K562 (cell line): Measurements from ENCODE around the gene EVC. TPM values are rescaled to one million over a fixed set of nuclear protein-coding genes. Genes with fewer than 3 reads are reported as not detected.

Experiments
- ATAC-seq: fragments of 200-7000 bp; cut with Tn5 transposase; 3 replicates; pipeline ENCODE4 v1.9.1; 2020; ENCODE audit warnings: moderate library complexity
- BruUV-seq: library from RNA; stranded (reverse); fragments of 400-500 nt; replicated peaks from 2 replicates; lab custom pipeline; 2021; lab: Mats Ljungman, UMichigan
- CTCF ChIA-PET: fragments of 300-600 bp; formaldehyde crosslinking; extraction: SDS; loops from one replicate; lab custom pipeline; 2021; ENCODE audit warnings: low intra/inter-chr PET ratio; lab: Yijun Ruan, JAX
- POLR2A ChIA-PET: fragments of 300-600, 350-650 bp; sonication (Branson Sonifier 250); formaldehyde crosslinking; extraction: SDS; loops from one replicate; lab custom pipeline; 2021; ENCODE audit warnings: antibody characterized with exemption, inconsistent platforms; lab: Yijun Ruan, JAX
- DNase-seq, 4 experiments: peaks; one replicate each; pipeline versions ENCODE4 v3.0.0 to v3.0.0-alpha.2; 2011 to 2018; ENCODE audit warnings: low spot score in 3 of 4, mixed read lengths in 3 of 4; ENCODE audit errors: extremely low read depth in 1 of 4
- FAIRE-seq: peaks from 2 replicates; lab custom pipeline; 2011; peaks lifted over from hg19 to GRCh38; lab: Jason Lieb, UNC
- H2AFZ ChIP-seq: 2 replicates; pipeline ENCODE4 v1.6.0; 2011; ENCODE audit warnings: low read depth, low read length, control low read depth, inconsistent platforms
- H3K27ac ChIP-seq: fragments of 200-600 bp; 3 replicates; pipeline ENCODE4 v1.8.0; 2011; ENCODE audit warnings: low read depth, mild to moderate bottlenecking, control low read depth, inconsistent platforms, low read length, moderate library complexity, mixed read lengths; ENCODE audit errors: extremely low read depth
- H3K27me3 ChIP-seq, 2 experiments: fragments of 300-600 bp in 1 of 2; 2 replicates in 1 of 2; 3 replicates in 1 of 2; pipeline versions ENCODE4 v1.6.0 to v1.8.0; 2011; ENCODE audit warnings: inconsistent platforms in 2 of 2, low read length in 2 of 2, mild to moderate bottlenecking in 1 of 2, mixed read lengths in 1 of 2, moderate library complexity in 1 of 2; ENCODE audit not compliant: control insufficient read depth in 2 of 2, insufficient read depth in 2 of 2
- H3K36me3 ChIP-seq: fragments of 300-600 bp; 3 replicates; pipeline ENCODE4 v1.8.0; 2011; ENCODE audit warnings: mild to moderate bottlenecking, low read length, inconsistent platforms; ENCODE audit not compliant: control insufficient read depth, insufficient read depth
- H3K4me1 ChIP-seq, 2 experiments: fragments of 200-600 bp in 1 of 2; replicated peaks in 1 of 2; 2 replicates in 1 of 2; 3 replicates in 1 of 2; pipeline versions ENCODE4 v1.5.1 to v1.8.0; 2011; ENCODE audit warnings: inconsistent platforms in 2 of 2, low read length in 2 of 2, mild to moderate bottlenecking in 1 of 2, mixed read lengths in 1 of 2, moderate library complexity in 1 of 2; ENCODE audit not compliant: control insufficient read depth in 2 of 2, insufficient read depth in 2 of 2
- H3K4me2 ChIP-seq: 2 replicates; pipeline ENCODE4 v1.6.1; 2011; ENCODE audit warnings: low read length, control low read depth, inconsistent platforms, mixed read lengths; ENCODE audit not compliant: insufficient read depth
- H3K4me3 ChIP-seq: fragments of 200-600 bp; sonication (generic), shearing (Covaris generic); 2 replicates; pipeline ENCODE4 v1.5.1; 2016; ENCODE audit warnings: control low read depth, inconsistent platforms
- H3K79me2 ChIP-seq: fragments of 200-600 bp; 3 replicates; pipeline ENCODE4 v1.8.0; 2011; ENCODE audit warnings: low read length, inconsistent platforms; ENCODE audit not compliant: control insufficient read depth, insufficient read depth
- H3K9ac ChIP-seq, 2 experiments: 2 replicates each; pipeline versions ENCODE4 v1.6.0 to v1.6.1; 2011; ENCODE audit warnings: low read depth in 2 of 2, low read length in 2 of 2, control low read depth in 1 of 2, inconsistent platforms in 1 of 2, mild to moderate bottlenecking in 1 of 2, mixed read lengths in 1 of 2; ENCODE audit not compliant: insufficient read depth in 1 of 2
- H3K9me1 ChIP-seq: one replicate; pipeline ENCODE4 v1.6.0; 2011; ENCODE audit warnings: inconsistent platforms, mild to moderate bottlenecking, low read length, moderate library complexity; ENCODE audit not compliant: control insufficient read depth, insufficient read depth
- H3K9me3 ChIP-seq: replicated peaks from 2 replicates; pipeline ENCODE4 v1.5.1; 2011; ENCODE audit warnings: low read depth, low read length, inconsistent platforms; ENCODE audit not compliant: control insufficient read depth, insufficient read depth
- H4K20me1 ChIP-seq: replicated peaks from 2 replicates; pipeline ENCODE4 v1.6.1; 2011; ENCODE audit warnings: low read length, inconsistent platforms, mixed read lengths; ENCODE audit not compliant: control insufficient read depth, insufficient read depth
- BDP1 ChIP-seq: IDR thresholded peaks from 3 replicates; pipeline ENCODE4 v1.6.1; 2011; ENCODE audit not compliant: insufficient read length, insufficient read depth
- BRF1 ChIP-seq: IDR thresholded peaks from 3 replicates; pipeline ENCODE4 v1.6.1; 2011; ENCODE audit warnings: borderline replicate concordance, mild to moderate bottlenecking; ENCODE audit not compliant: insufficient read length; ENCODE audit errors: extremely low read depth
- CHD1 ChIP-seq: fragments of 200-600 bp; sonication (generic); IDR thresholded peaks from one replicate; pipeline ENCODE4 v1.6.1; 2012; ENCODE audit warnings: mild to moderate bottlenecking, moderate library complexity, low read length, inconsistent platforms
- HNRNPH1 ChIP-seq: fragments of 200-400 bp; formaldehyde crosslinking; optimal IDR thresholded peaks from 2 replicates; pipeline ENCODE3; 2017; ENCODE audit warnings: low read depth, mild to moderate bottlenecking, low read length, moderate library complexity
- WGBS: fragments of 100-300 bp; shearing (Covaris generic); methylation state at CpG from one replicate; pipeline ENCODE4 v1.1.6; 2016; ENCODE audit warnings: low coverage, mixed read lengths; ENCODE audit not compliant: insufficient coverage; ENCODE audit errors: missing lambda C conversion rate; 5-methylcytosine and 5-hydroxymethylcytosine counted together
- in situ Hi-C: fragments of 300-500 bp; cut with MboI; formaldehyde crosslinking; loops from 4 replicates; pipeline ENCODE4 v1.15.0; 2018; ENCODE audit warnings: inconsistent platforms, mixed read lengths
- intact Hi-C: fragments of 100-400 bp; cut with micrococcal nuclease; formaldehyde crosslinking; loops from 2 replicates; pipeline ENCODE4 v1.14.2; 2022
- polyA plus RNA-seq, 8 experiments: library from polyadenylated mRNA; depleted of rRNA in 4 of 8; stranded (reverse) in 5 of 8; unstranded in 3 of 8; fragments of >200 nt; fragmentation: Nextera tagmentation in 2 of 8; fragmentation: Illumina TruSeq in 1 of 8; extraction: Ambion mirVana in 2 of 8; extraction: Trizol in 1 of 8; gene quantifications; 2 replicates each; pipeline versions ENCODE4 v1.2.1 to v1.2.3, GENCODE V29; 2011 to 2014; ENCODE audit warnings: inconsistent platforms in 1 of 8, missing spikeins in 1 of 8
- total RNA-seq, 7 experiments: library from RNA; depleted of rRNA in 6 of 7; stranded (reverse); fragments of >200 nt in 6 of 7; fragmentation: Illumina TruSeq in 2 of 7; extraction: Trizol in 2 of 7; gene quantifications; 2 replicates each; pipeline versions ENCODE4 v1.2.1 to v1.2.3, GENCODE V29; 2011 to 2021; ENCODE audit warnings: low replicate concordance in 1 of 7
- TF ChIP-seq, protein P1 (sequence below): fragments of 250-450 bp; sonication (Bioruptor Pico); IDR thresholded peaks from 2 replicates; pipeline ENCODE4 v1.5.0; 2022; ENCODE audit warnings: mild to moderate bottlenecking
- TF ChIP-seq, protein P2 (sequence below): sonication (generic); formaldehyde crosslinking; IDR thresholded peaks from 2 replicates; pipeline ENCODE4 v1.5.0; 2020; ENCODE audit warnings: missing genetic modification reagents

Gene EVC
- total and polyA plus RNA-seq, 9 of the 15 experiments (the other 6 are each of a cell fraction or from before 2014, with no cell fraction given): 0.03 to 3.2 (median 1.1) TPM

DNA sequence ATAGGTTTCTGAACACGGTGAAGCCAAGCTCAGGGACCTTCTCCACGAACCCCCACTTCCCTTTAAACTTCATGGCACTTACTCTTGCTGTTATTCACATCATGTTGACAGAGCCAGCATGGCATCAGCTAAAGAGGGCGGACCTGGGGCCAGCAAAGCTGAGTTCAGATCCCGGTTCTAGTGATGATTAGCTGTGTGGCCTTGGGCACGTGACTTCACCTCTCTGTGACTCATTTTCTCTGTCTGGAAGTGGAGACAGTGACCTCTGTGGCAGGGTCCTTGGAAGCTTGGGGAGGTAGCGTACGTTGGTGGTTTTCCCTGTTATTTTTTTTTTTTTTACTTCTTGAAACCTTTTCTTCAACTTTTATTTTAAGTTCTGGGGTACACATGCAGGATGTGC is 13.4 kb downstream of the EVC start:
- ATAC-seq (no peak), DNase-seq (no peak), FAIRE-seq (no peak)
- peaks cover 2% of the 10 kb centered on the region for H3K9me1 ChIP-seq
- POLR2A ChIA-PET: interaction anchor here (0.6 to 0.7 kb wide), 2 partner anchors 9 to 11 kb away, joined by 3 to 5 read pairs; no protein-coding TSS in a partner anchor
- in situ Hi-C loops: no loop called here
- 17% methylated on average over 7 of the region's 7 CpGs for WGBS
- H3K9me3 ChIP-seq: no peaks in the 10 kb centered on the region
- H3K79me2 ChIP-seq: no peaks in the 10 kb centered on the region
- H2AFZ ChIP-seq: no peak overlapping the region
- H3K27ac ChIP-seq: no peak overlapping the region
- TF ChIP-seq BRF1: no peak
- TF ChIP-seq BDP1: no peak
- TF ChIP-seq, protein P1, sequence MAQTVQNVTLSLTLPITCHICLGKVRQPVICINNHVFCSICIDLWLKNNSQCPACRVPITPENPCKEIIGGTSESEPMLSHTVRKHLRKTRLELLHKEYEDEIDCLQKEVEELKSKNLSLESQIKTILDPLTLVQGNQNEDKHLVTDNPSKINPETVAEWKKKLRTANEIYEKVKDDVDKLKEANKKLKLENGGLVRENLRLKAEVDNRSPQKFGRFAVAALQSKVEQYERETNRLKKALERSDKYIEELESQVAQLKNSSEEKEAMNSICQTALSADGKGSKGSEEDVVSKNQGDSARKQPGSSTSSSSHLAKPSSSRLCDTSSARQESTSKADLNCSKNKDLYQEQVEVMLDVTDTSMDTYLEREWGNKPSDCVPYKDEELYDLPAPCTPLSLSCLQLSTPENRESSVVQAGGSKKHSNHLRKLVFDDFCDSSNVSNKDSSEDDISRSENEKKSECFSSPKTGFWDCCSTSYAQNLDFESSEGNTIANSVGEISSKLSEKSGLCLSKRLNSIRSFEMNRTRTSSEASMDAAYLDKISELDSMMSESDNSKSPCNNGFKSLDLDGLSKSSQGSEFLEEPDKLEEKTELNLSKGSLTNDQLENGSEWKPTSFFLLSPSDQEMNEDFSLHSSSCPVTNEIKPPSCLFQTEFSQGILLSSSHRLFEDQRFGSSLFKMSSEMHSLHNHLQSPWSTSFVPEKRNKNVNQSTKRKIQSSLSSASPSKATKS: no peak
- TF ChIP-seq, protein P2, sequence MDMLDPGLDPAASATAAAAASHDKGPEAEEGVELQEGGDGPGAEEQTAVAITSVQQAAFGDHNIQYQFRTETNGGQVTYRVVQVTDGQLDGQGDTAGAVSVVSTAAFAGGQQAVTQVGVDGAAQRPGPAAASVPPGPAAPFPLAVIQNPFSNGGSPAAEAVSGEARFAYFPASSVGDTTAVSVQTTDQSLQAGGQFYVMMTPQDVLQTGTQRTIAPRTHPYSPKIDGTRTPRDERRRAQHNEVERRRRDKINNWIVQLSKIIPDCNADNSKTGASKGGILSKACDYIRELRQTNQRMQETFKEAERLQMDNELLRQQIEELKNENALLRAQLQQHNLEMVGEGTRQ (CRISPR knock-in tag): 0 out of 2 replicates have a peak, but pooled peaks have one; percentile 14
- no peak for TF ChIP-seq HNRNPH1
- no peak for TF ChIP-seq CHD1
- intact Hi-C loops: no loop called here
- H4K20me1 ChIP-seq: no peaks in the 10 kb centered on the region
- H3K4me1 ChIP-seq: no peaks in the 10 kb centered on the region
- H3K4me2 ChIP-seq: no peak overlapping the region
- no peak overlapping the region for H3K9ac ChIP-seq
- no TSS peak for BruUV-seq
- H3K36me3 ChIP-seq: no peaks in the 10 kb centered on the region
- no peak overlapping the region for H3K4me3 ChIP-seq
- CTCF ChIA-PET: no interaction called here
- no peaks in the 10 kb centered on the region for H3K27me3 ChIP-seq
